Endodermal cell (in vitro differentiated cells): ENCODE data around the gene SYCP2L. TPM values are rescaled to one million over a fixed set of nuclear protein-coding genes. Genes with fewer than 3 reads are reported as not detected.

Source experiments
- DNase-seq: peaks from one replicate; pipeline ENCODE4 v3.0.0-alpha.2; 2017
- H3K27ac ChIP-seq: 2 replicates; pipeline ENCODE4 v1.5.1; 2013; ENCODE audit warnings: mild to moderate bottlenecking, low read depth, low read length, moderate library complexity
- H3K27me3 ChIP-seq: 2 replicates; pipeline ENCODE4 v1.6.1; 2013; ENCODE audit warnings: mild to moderate bottlenecking, low read length, moderate library complexity; ENCODE audit not compliant: insufficient read depth, control insufficient read depth, poor library complexity, severe bottlenecking
- H3K36me3 ChIP-seq: 2 replicates; pipeline ENCODE4 v1.7.0; 2013; ENCODE audit warnings: mild to moderate bottlenecking, low read length, moderate library complexity; ENCODE audit not compliant: control insufficient read depth, insufficient read depth
- H3K4me1 ChIP-seq: one replicate; pipeline ENCODE4 v1.7.0; 2013; ENCODE audit warnings: low read length; ENCODE audit not compliant: control insufficient read depth, insufficient read depth
- H3K4me3 ChIP-seq: 2 replicates; pipeline ENCODE4 v1.5.1; 2013; ENCODE audit warnings: mild to moderate bottlenecking, low read length, moderate library complexity
- H3K9ac ChIP-seq: 2 replicates; pipeline ENCODE4 v1.6.1; 2013; ENCODE audit warnings: mild to moderate bottlenecking, low read length, moderate library complexity; ENCODE audit not compliant: poor library complexity, severe bottlenecking; ENCODE audit errors: extremely low read depth
- H3K9me3 ChIP-seq: 2 replicates; pipeline ENCODE4 v1.6.1; 2013; ENCODE audit warnings: mild to moderate bottlenecking, low read length, moderate library complexity; ENCODE audit not compliant: control insufficient read depth
- H3K27ac Mint-ChIP-seq: 2 replicates; pipeline ENCODE4 v1.8.0; 2020; ENCODE audit warnings: mixed read lengths
- H3K27me3 Mint-ChIP-seq: 2 replicates; pipeline ENCODE4 v1.8.0; 2021; ENCODE audit warnings: mild to moderate bottlenecking, mixed read lengths; ENCODE audit not compliant: insufficient read depth
- H3K36me3 Mint-ChIP-seq: 2 replicates; pipeline ENCODE4 v1.8.0; 2020; ENCODE audit warnings: low read depth, mixed read lengths
- H3K4me1 Mint-ChIP-seq: 2 replicates; pipeline ENCODE4 v1.8.0; 2020; ENCODE audit warnings: mixed read lengths
- H3K4me3 Mint-ChIP-seq: 2 replicates; pipeline ENCODE4 v1.8.0; 2020; ENCODE audit warnings: mild to moderate bottlenecking, moderate library complexity, mixed read lengths
- H3K9me3 Mint-ChIP-seq: 2 replicates; pipeline ENCODE4 v1.8.0; 2020; ENCODE audit warnings: mild to moderate bottlenecking, mixed read lengths
- CTCF ChIP-seq: fragments of 200-600 bp; sonication (generic); conservative IDR thresholded peaks from 2 replicates; pipeline ENCODE4 v1.5.0; 2021; ENCODE audit warnings: antibody characterized with exemption, mild to moderate bottlenecking
- WGBS, 2 experiments: methylation state at CpG; one replicate each; pipeline versions ENCODE4 v1.1.5 to v1.1.7; 2013; ENCODE audit warnings: missing lambda C conversion rate in 2 of 2, mixed read lengths in 1 of 2; ENCODE audit not compliant: insufficient coverage in 1 of 2, insufficient read length in 1 of 2; 5-methylcytosine and 5-hydroxymethylcytosine counted together
- total RNA-seq, 2 donors: library from RNA; stranded (reverse); fragmentation: NEBNext Ultra II Directional in 1 of 2; extraction: Animal tissue kit (Norgen Biotek cat#: 25700) in 1 of 2; gene quantifications; 2 replicates in 1 of 2; 3 replicates in 1 of 2; pipeline ENCODE4 v1.2.1, GENCODE V29; 2021

Gene SYCP2L
- total RNA-seq, 2 donors from 2014 or later: 4.2 to 12.4 TPM

- Mint-ChIP-seq H3K4me3 (no peak overlapping the region), H3K9me3 (peaks cover 30% of the 10 kb centered on the region), H3K36me3 (peaks cover 3% of the 10 kb centered on the region), H3K4me1 (no peaks in the 10 kb centered on the region), H3K27ac (no peak overlapping the region), H3K27me3 (no peaks in the 10 kb centered on the region)
- Histone ChIP-seq H3K4me1 (no peaks in the 10 kb centered on the region), H3K4me3 (no peak overlapping the region), H3K27me3 (no peaks in the 10 kb centered on the region), H3K9me3 (peaks cover 21% of the 10 kb centered on the region), H3K27ac (no peak overlapping the region), H3K9ac (no peak overlapping the region), H3K36me3 (no peaks in the 10 kb centered on the region)
- DNase-seq: no peak
- 88 to 90% methylated on average over 4 to 7 of the region's 7 CpGs for WGBS, 2 experiments
- no peak for TF ChIP-seq CTCF
Observed at GRCh38 chr6:10854922-10855632, 31.8 kb upstream of the SYCP2L start.

GRCh38 chr6:10857259-10857658 is 29.6 kb upstream of the SYCP2L start:
- Mint-ChIP-seq H3K27me3 (no peaks in the 10 kb centered on the region), H3K27ac (no peak overlapping the region), H3K9me3 (peaks cover 30% of the 10 kb centered on the region), H3K4me3 (no peak overlapping the region), H3K36me3 (peaks cover 3% of the 10 kb centered on the region), H3K4me1 (no peaks in the 10 kb centered on the region)
- Histone ChIP-seq H3K27ac (no peak overlapping the region), H3K9me3 (peaks cover 21% of the 10 kb centered on the region), H3K4me3 (no peak overlapping the region), H3K27me3 (no peaks in the 10 kb centered on the region), H3K9ac (no peak overlapping the region), H3K4me1 (no peaks in the 10 kb centered on the region), H3K36me3 (no peaks in the 10 kb centered on the region)
- DNase-seq: no peak
- TF ChIP-seq CTCF: no peak
- 97% methylated on average over 1 of the region's 2 CpGs; no CpG with 5 or more reads in 1 of the 2 experiments for WGBS, 2 experiments

GRCh38 chr6:10861086-10861485 is 25.8 kb upstream of the SYCP2L start:
- Mint-ChIP-seq H3K36me3 (no peaks in the 10 kb centered on the region), H3K27me3 (no peaks in the 10 kb centered on the region), H3K9me3 (no peaks in the 10 kb centered on the region), H3K27ac (no peak overlapping the region), H3K4me3 (no peak overlapping the region), H3K4me1 (no peaks in the 10 kb centered on the region)
- 87 to 100% methylated on average over 1 to 2 of the region's 2 CpGs for WGBS, 2 experiments
- H3K36me3 ChIP-seq: no peaks in the 10 kb centered on the region
- H3K27me3 ChIP-seq: no peaks in the 10 kb centered on the region
- no peaks in the 10 kb centered on the region for H3K4me1 ChIP-seq
- no peak overlapping the region for H3K9ac ChIP-seq
- TF ChIP-seq CTCF: no peak
- no peak overlapping the region for H3K4me3 ChIP-seq
- H3K27ac ChIP-seq: no peak overlapping the region
- H3K9me3 ChIP-seq: no peaks in the 10 kb centered on the region
- DNase-seq: no peak
